H9 (cell line): ENCODE measurements around the gene IL24. TPM values are rescaled to one million over a fixed set of nuclear protein-coding genes. Genes with fewer than 3 reads are reported as not detected.

Source experiments
- DNase-seq: peaks from one replicate; pipeline ENCODE4 v3.0.0-alpha.2; 2017
- H2AFZ ChIP-seq: one replicate; pipeline ENCODE4 v1.6.1; 2013; ENCODE audit warnings: mild to moderate bottlenecking, low read length, control low read depth, moderate library complexity
- H2AK5ac ChIP-seq: 2 replicates; pipeline ENCODE4 v1.6.1; 2013; ENCODE audit warnings: low read length, control low read depth, mixed read lengths; ENCODE audit not compliant: insufficient read length
- H2BK120ac ChIP-seq: one replicate; pipeline ENCODE4 v1.6.1; 2013; ENCODE audit warnings: low read depth, mild to moderate bottlenecking, low read length, control low read depth, inconsistent platforms; ENCODE audit not compliant: poor library complexity, severe bottlenecking
- H2BK12ac ChIP-seq: 2 replicates; pipeline ENCODE4 v1.6.1; 2013; ENCODE audit warnings: low read length, control low read depth, mixed read lengths, low read depth; ENCODE audit not compliant: insufficient read length
- H2BK15ac ChIP-seq: 2 replicates; pipeline ENCODE4 v1.6.1; 2013; ENCODE audit warnings: low read depth, low read length, control low read depth
- H2BK20ac ChIP-seq: one replicate; pipeline ENCODE4 v1.6.1; 2013; ENCODE audit warnings: low read depth, mild to moderate bottlenecking, low read length, control low read depth, inconsistent platforms; ENCODE audit not compliant: poor library complexity, severe bottlenecking
- H2BK5ac ChIP-seq: 2 replicates; pipeline ENCODE4 v1.6.1; 2013; ENCODE audit warnings: low read length, control low read depth, mixed read lengths; ENCODE audit not compliant: insufficient read length
- H3K14ac ChIP-seq: 2 replicates; pipeline ENCODE4 v1.6.1; 2013; ENCODE audit warnings: low read length, control low read depth; ENCODE audit not compliant: insufficient read depth
- H3K18ac ChIP-seq: 2 replicates; pipeline ENCODE4 v1.6.1; 2013; ENCODE audit warnings: low read depth, mild to moderate bottlenecking, mixed read lengths, low read length, control low read depth; ENCODE audit not compliant: insufficient read length
- H3K23ac ChIP-seq: 2 replicates; pipeline ENCODE4 v1.6.1; 2013; ENCODE audit warnings: low read length, control low read depth, mixed read lengths, low read depth; ENCODE audit not compliant: insufficient read length
- H3K23me2 ChIP-seq: 2 replicates; pipeline ENCODE4 v1.6.1; 2013; ENCODE audit warnings: low read depth, mild to moderate bottlenecking, mixed read lengths, low read length, control low read depth; ENCODE audit not compliant: insufficient read length, poor library complexity, severe bottlenecking
- H3K27ac ChIP-seq: 2 replicates; pipeline ENCODE4 v1.5.1; 2013; ENCODE audit warnings: low read length, control low read depth, mixed read lengths, low read depth; ENCODE audit not compliant: insufficient read length
- H3K27me3 ChIP-seq: 2 replicates; pipeline ENCODE4 v1.6.1; 2013; ENCODE audit warnings: low read length, control low read depth, inconsistent platforms; ENCODE audit not compliant: insufficient read depth
- H3K4ac ChIP-seq: 2 replicates; pipeline ENCODE4 v1.6.1; 2013; ENCODE audit warnings: low read depth, mild to moderate bottlenecking, control low read depth, inconsistent platforms, low read length, moderate library complexity
- H3K4me1 ChIP-seq: 2 replicates; pipeline ENCODE4 v1.6.1; 2013; ENCODE audit warnings: low read length, control low read depth, inconsistent platforms; ENCODE audit not compliant: insufficient read depth
- H3K4me2 ChIP-seq: 2 replicates; pipeline ENCODE4 v1.6.1; 2013; ENCODE audit warnings: low read length, control low read depth, mixed read lengths; ENCODE audit not compliant: insufficient read length, insufficient read depth
- H3K56ac ChIP-seq: 2 replicates; pipeline ENCODE4 v1.6.1; 2013; ENCODE audit warnings: low read depth, mild to moderate bottlenecking, mixed read lengths, low read length, control low read depth; ENCODE audit not compliant: insufficient read length
- H3K79me1 ChIP-seq: 2 replicates; pipeline ENCODE4 v1.6.1; 2013; ENCODE audit warnings: low read depth, mild to moderate bottlenecking, moderate library complexity, low read length, control low read depth, inconsistent platforms; ENCODE audit not compliant: insufficient read depth, poor library complexity, severe bottlenecking
- H3K79me2 ChIP-seq: 2 replicates; pipeline ENCODE4 v1.6.1; 2013; ENCODE audit warnings: low read length, control low read depth, inconsistent platforms; ENCODE audit not compliant: insufficient read depth
- H3K9ac ChIP-seq: 2 replicates; pipeline ENCODE4 v1.6.1; 2013; ENCODE audit warnings: low read length, control low read depth, mixed read lengths; ENCODE audit not compliant: insufficient read length; ENCODE audit errors: extremely low read depth
- H3K9me3 ChIP-seq: one replicate; pipeline ENCODE4 v1.6.1; 2013; ENCODE audit warnings: low read depth, low read length, inconsistent platforms; ENCODE audit not compliant: control insufficient read depth
- H3T11ph ChIP-seq: one replicate; pipeline ENCODE4 v1.6.1; 2013; ENCODE audit warnings: mild to moderate bottlenecking, low read length, control low read depth, inconsistent platforms
- H4K20me1 ChIP-seq: one replicate; pipeline ENCODE4 v1.6.1; 2013; ENCODE audit not compliant: control insufficient read depth, insufficient read length, insufficient read depth
- H4K5ac ChIP-seq: 2 replicates; pipeline ENCODE4 v1.6.1; 2013; ENCODE audit warnings: low read depth, mild to moderate bottlenecking, mixed read lengths, low read length, control low read depth; ENCODE audit not compliant: insufficient read length
- H4K8ac ChIP-seq: replicated peaks from 2 replicates; pipeline ENCODE4 v1.6.1; 2013; ENCODE audit warnings: low read length, control low read depth, mixed read lengths, low read depth; ENCODE audit not compliant: insufficient read length
- H4K91ac ChIP-seq: 2 replicates; pipeline ENCODE4 v1.6.1; 2013; ENCODE audit warnings: low read depth, mild to moderate bottlenecking, moderate library complexity, mixed read lengths, low read length, control low read depth; ENCODE audit not compliant: insufficient read length
- H3K27ac Mint-ChIP-seq, 3 experiments: 2 replicates in 2 of 3; 3 replicates in 1 of 3; pipeline ENCODE4 v1.8.0; 2020 to 2021; ENCODE audit warnings: mixed read lengths in 3 of 3, mild to moderate bottlenecking in 1 of 3, moderate library complexity in 1 of 3
- H3K27me3 Mint-ChIP-seq: 2 replicates; pipeline ENCODE4 v1.8.0; 2021; ENCODE audit warnings: low read depth, mild to moderate bottlenecking, moderate library complexity, mixed read lengths
- H3K36me3 Mint-ChIP-seq, 3 experiments: 2 replicates in 2 of 3; 3 replicates in 1 of 3; pipeline ENCODE4 v1.8.0; 2020 to 2021; ENCODE audit warnings: low read depth in 3 of 3, mixed read lengths in 3 of 3; ENCODE audit not compliant: insufficient read depth in 1 of 3
- H3K4me1 Mint-ChIP-seq, 2 experiments: 2 replicates each; pipeline ENCODE4 v1.8.0; 2020; ENCODE audit warnings: mixed read lengths in 2 of 2
- H3K4me3 Mint-ChIP-seq, 2 experiments: 2 replicates in 1 of 2; 3 replicates in 1 of 2; pipeline ENCODE4 v1.8.0; 2020 to 2021; ENCODE audit warnings: mild to moderate bottlenecking in 2 of 2, mixed read lengths in 2 of 2, moderate library complexity in 1 of 2
- H3K9me3 Mint-ChIP-seq, 2 experiments: 2 replicates in 1 of 2; 3 replicates in 1 of 2; pipeline ENCODE4 v1.8.0; 2020; ENCODE audit warnings: mild to moderate bottlenecking in 2 of 2, mixed read lengths in 2 of 2, moderate library complexity in 1 of 2
- WGBS: extraction: QIAGEN DNeasy Blood & Tissue Kit; methylation state at CpG from one replicate; pipeline ENCODE4 v1.1.7; 2013; ENCODE audit warnings: missing lambda C conversion rate, low lambda C conversion rate, mixed read lengths; ENCODE audit not compliant: insufficient read length; ENCODE audit errors: extremely low coverage; 5-methylcytosine and 5-hydroxymethylcytosine counted together
- total RNA-seq: library from RNA; stranded (reverse); gene quantifications from 2 replicates; pipeline ENCODE4 v1.2.1, GENCODE V29; 2021
- TF ChIP-seq, protein P1 (sequence below): fragments of 200-600 bp; sonication (generic); conservative IDR thresholded peaks from 3 replicates; pipeline ENCODE4 v1.8.0; 2021; ENCODE audit warnings: antibody characterized with exemption, mild to moderate bottlenecking

Gene IL24
- total RNA-seq, 1 experiment from 2014 or later: not detected

DNA sequence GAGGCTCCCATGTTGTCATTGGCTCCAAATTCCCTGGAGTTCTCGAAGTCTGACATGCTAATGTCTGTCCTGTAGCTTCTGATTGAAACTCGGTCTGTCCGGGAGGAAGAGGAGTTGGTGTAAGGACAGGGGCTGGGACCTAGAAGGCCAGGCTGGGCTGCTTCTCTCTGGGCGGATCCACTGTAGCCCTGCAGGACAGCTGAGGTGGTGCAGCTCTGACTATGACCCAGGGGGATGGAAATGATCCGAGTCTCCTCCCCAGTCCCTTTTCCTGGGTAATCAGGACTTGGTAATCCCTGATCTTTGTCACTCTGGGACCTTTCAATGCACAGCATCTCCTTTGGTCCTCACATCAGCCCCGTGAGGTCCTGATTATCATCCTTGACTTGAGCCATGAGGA lies 34.5 kb downstream of the IL24 start:
- Mint-ChIP-seq H3K9me3 (no peaks in the 10 kb centered on the region), H3K27me3 (peaks cover 4% of the 10 kb centered on the region; the same call in 1 of the 2 replicates), H3K36me3 (no peaks in the 10 kb centered on the region), H3K27ac (no peak overlapping the region), H3K4me3 (no peak overlapping the region), H3K4me1 (peaks cover 2 to 3% of the 10 kb centered on the region in 2 experiments; a peak in 2 of 4 replicates)
- TF ChIP-seq, protein P1, sequence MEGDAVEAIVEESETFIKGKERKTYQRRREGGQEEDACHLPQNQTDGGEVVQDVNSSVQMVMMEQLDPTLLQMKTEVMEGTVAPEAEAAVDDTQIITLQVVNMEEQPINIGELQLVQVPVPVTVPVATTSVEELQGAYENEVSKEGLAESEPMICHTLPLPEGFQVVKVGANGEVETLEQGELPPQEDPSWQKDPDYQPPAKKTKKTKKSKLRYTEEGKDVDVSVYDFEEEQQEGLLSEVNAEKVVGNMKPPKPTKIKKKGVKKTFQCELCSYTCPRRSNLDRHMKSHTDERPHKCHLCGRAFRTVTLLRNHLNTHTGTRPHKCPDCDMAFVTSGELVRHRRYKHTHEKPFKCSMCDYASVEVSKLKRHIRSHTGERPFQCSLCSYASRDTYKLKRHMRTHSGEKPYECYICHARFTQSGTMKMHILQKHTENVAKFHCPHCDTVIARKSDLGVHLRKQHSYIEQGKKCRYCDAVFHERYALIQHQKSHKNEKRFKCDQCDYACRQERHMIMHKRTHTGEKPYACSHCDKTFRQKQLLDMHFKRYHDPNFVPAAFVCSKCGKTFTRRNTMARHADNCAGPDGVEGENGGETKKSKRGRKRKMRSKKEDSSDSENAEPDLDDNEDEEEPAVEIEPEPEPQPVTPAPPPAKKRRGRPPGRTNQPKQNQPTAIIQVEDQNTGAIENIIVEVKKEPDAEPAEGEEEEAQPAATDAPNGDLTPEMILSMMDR: peak; percentile 48
- no peak overlapping the region for H3K18ac ChIP-seq
- H2AK5ac ChIP-seq: no peak overlapping the region
- H3K79me1 ChIP-seq: no peaks in the 10 kb centered on the region
- H3K23ac ChIP-seq: no peak overlapping the region
- H3K4ac ChIP-seq: no peak overlapping the region
- no peaks in the 10 kb centered on the region for H3K4me1 ChIP-seq
- no peak overlapping the region for H3T11ph ChIP-seq
- no peak overlapping the region for H3K4me2 ChIP-seq
- no peaks in the 10 kb centered on the region for H3K9me3 ChIP-seq
- no peaks in the 10 kb centered on the region for H3K27me3 ChIP-seq
- no peaks in the 10 kb centered on the region for H3K23me2 ChIP-seq
- no peak overlapping the region for H3K56ac ChIP-seq
- H3K79me2 ChIP-seq: no peaks in the 10 kb centered on the region
- H3K27ac ChIP-seq: no peak overlapping the region
- no peak overlapping the region for H2BK20ac ChIP-seq
- H2BK120ac ChIP-seq: no peak overlapping the region
- no peak overlapping the region for H2AFZ ChIP-seq
- H2BK12ac ChIP-seq: no peak overlapping the region
- no peak overlapping the region for H2BK5ac ChIP-seq
- peak; percentile 61 for DNase-seq
- H4K91ac ChIP-seq: no peak overlapping the region
- H3K14ac ChIP-seq: no peak overlapping the region
- H4K8ac ChIP-seq: no peak overlapping the region
- H4K20me1 ChIP-seq: no peaks in the 10 kb centered on the region
- no peak overlapping the region for H2BK15ac ChIP-seq
- WGBS: no CpG with 5 or more reads among the region's 6 CpGs
- H3K9ac ChIP-seq: no peak overlapping the region
- H4K5ac ChIP-seq: no peak overlapping the region
